Endothelial cell of umbilical vein (primary cell): Measurements from ENCODE around the gene MALRD1.

ENCODE experiments used
- CTCF ChIP-seq, 2 donors: IDR thresholded peaks; 1 replicate in 1 of 2; 2 replicates in 1 of 2; pipeline ENCODE4 v1.5.1; 2011; ENCODE audit warnings: low read length in 2 of 2, mild to moderate bottlenecking in 2 of 2, moderate library complexity in 2 of 2, control low read depth in 1 of 2, inconsistent platforms in 1 of 2, low read depth in 1 of 2; ENCODE audit not compliant: insufficient read depth in 1 of 2; ENCODE audit errors: extremely low read depth in 1 of 2
- POLR2A ChIP-seq: IDR thresholded peaks from 2 replicates; pipeline ENCODE4 v1.6.1; 2012; ENCODE audit warnings: low read depth, mild to moderate bottlenecking, control low read depth, low read length

GRCh38 chr10:19263262-19263661 is 214.7 kb downstream of the MALRD1 start:
- TF ChIP-seq CTCF (IDR thresholded peaks at IDR 0.05; ENCODE audit: extremely low read depth in 1 of 2, insufficient read depth in 1 of 2, low read depth in 1 of 2, low read length in 2 of 2): no peak
- TF ChIP-seq POLR2A: no peak
